ENCODE results near the gene ACYP2.

Gene ACYP2

GRCh38 chr2:54330926-54331835 lies 215.8 kb downstream of the ACYP2 start:
- peak overlapping the region; percentile 67 for H3K4me3 ChIP-seq (ENCODE audit: low read depth, low read length)
- no peak for DNase-seq
- H3K27me3 ChIP-seq (replicated peaks): no peaks in the 10 kb centered on the region
- H3K36me3 ChIP-seq (replicated peaks): no peaks in the 10 kb centered on the region
- in situ Hi-C loops (cut with HindIII; ENCODE audit: low pct_ligation_motif_present, low sequenced_read_pairs): no loop called here
- TF ChIP-seq, protein P1, sequence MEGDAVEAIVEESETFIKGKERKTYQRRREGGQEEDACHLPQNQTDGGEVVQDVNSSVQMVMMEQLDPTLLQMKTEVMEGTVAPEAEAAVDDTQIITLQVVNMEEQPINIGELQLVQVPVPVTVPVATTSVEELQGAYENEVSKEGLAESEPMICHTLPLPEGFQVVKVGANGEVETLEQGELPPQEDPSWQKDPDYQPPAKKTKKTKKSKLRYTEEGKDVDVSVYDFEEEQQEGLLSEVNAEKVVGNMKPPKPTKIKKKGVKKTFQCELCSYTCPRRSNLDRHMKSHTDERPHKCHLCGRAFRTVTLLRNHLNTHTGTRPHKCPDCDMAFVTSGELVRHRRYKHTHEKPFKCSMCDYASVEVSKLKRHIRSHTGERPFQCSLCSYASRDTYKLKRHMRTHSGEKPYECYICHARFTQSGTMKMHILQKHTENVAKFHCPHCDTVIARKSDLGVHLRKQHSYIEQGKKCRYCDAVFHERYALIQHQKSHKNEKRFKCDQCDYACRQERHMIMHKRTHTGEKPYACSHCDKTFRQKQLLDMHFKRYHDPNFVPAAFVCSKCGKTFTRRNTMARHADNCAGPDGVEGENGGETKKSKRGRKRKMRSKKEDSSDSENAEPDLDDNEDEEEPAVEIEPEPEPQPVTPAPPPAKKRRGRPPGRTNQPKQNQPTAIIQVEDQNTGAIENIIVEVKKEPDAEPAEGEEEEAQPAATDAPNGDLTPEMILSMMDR (IDR thresholded peaks at IDR 0.05; ENCODE audit: low read depth, low read length, missing control alignments): no peak
- H3K27ac ChIP-seq: peak overlapping the region; percentile 75

DNA sequence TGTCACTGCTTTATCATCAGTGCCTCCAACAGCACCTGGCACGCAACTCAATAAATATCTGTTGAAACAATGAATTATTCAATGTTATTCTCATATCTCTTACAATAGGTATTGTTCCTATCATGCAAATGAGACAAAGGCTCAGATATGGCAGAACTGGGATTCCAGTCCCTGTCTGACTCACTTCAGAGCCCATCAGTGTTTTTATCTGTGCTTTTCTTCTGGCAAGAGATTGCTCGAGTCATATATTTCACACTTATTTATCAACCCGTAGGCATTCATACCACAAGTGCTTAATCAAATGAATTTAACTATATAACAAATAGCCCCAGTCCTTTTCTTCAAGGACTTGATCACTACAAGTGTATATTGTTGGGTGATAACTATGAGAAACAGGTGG lies 217.0 kb downstream of the ACYP2 start:
- TF ChIP-seq, protein P1 (IDR thresholded peaks at IDR 0.05; ENCODE audit: low read depth, low read length, missing control alignments): no peak
- in situ Hi-C loops (cut with HindIII; ENCODE audit: low pct_ligation_motif_present, low sequenced_read_pairs): no loop called here
- Histone ChIP-seq H3K4me3 (ENCODE audit: low read depth, low read length) (no peak overlapping the region), H3K27me3 (replicated peaks) (no peaks in the 10 kb centered on the region), H3K27ac (no peak overlapping the region), H3K36me3 (replicated peaks) (no peaks in the 10 kb centered on the region)
- no peak for DNase-seq

DNA sequence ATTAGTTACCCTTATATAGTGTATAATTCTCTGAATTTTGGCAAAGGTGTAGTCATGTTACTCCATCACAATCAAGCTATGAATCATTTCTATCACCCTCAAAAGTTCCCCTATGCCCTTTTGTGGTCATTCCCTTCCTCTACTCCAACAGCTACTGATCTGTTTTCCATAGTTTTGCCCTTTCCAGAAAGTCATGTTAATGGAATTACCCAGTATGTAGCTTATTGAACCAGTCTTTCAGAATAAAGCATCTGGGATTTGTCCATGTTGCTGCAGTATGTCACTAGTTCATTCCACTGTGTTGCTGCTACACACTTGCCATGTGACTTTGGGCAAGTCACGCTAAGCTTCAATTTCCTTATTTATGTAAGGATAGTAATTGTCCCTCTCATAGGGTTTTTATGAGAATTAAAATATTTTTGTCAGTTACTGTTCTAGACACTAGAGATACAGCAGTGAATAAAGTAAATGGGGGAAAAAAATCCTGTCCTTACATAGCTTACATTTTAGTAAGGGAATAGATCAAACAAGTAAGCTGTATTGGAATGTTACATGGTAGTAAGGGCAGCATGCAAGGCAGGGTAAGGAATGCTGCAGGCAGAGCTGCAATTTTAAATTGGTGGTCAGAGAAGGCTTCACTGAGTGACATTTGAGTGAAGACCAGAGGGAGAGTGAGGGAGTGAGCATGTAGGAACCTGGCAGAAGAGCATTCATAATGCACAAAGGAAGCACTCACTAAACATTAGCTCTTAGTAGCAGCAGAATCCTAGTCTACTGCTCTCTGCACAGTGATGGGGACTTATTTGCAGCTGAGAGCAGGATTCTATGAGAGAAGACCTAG lies 220.9 kb downstream of the ACYP2 start:
- TF ChIP-seq, protein P1 (IDR thresholded peaks at IDR 0.05; ENCODE audit: low read depth, low read length, missing control alignments): no peak
- Histone ChIP-seq H3K27ac (no peak overlapping the region), H3K36me3 (replicated peaks) (no peaks in the 10 kb centered on the region), H3K27me3 (replicated peaks) (no peaks in the 10 kb centered on the region), H3K4me3 (ENCODE audit: low read depth, low read length) (no peak overlapping the region)
- DNase-seq: peak; percentile 36
- in situ Hi-C loops (cut with HindIII; ENCODE audit: low pct_ligation_motif_present, low sequenced_read_pairs): no loop called here

DNA sequence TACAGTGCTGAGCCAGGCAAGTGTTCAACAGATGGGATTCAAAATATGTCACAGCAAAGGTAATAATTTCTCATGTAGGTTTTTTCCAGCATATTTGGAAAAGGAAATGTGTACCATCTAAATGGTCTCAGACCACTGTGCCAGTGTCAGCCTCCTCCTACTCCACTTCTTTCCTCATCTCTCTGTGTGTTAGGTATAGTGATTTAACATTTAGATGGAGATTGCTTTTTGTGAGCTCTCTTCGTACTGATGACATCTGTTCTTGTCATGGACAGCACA lies 221.5 kb downstream of the ACYP2 start:
- H3K27me3 ChIP-seq (replicated peaks): no peaks in the 10 kb centered on the region
- H3K4me3 ChIP-seq (ENCODE audit: low read depth, low read length): no peak overlapping the region
- in situ Hi-C loops (cut with HindIII; ENCODE audit: low pct_ligation_motif_present, low sequenced_read_pairs): no loop called here
- TF ChIP-seq, protein P1 (IDR thresholded peaks at IDR 0.05; ENCODE audit: low read depth, low read length, missing control alignments): no peak
- no peak for DNase-seq
- H3K27ac ChIP-seq: no peak overlapping the region
- no peaks in the 10 kb centered on the region for H3K36me3 ChIP-seq (replicated peaks)

GRCh38 chr2:54341656-54342055 lies 226.2 kb downstream of the ACYP2 start:
- in situ Hi-C loops (cut with HindIII; ENCODE audit: low pct_ligation_motif_present, low sequenced_read_pairs): no loop called here
- H3K27me3 ChIP-seq (replicated peaks): no peaks in the 10 kb centered on the region
- no peaks in the 10 kb centered on the region for H3K36me3 ChIP-seq (replicated peaks)
- TF ChIP-seq, protein P1 (IDR thresholded peaks at IDR 0.05; ENCODE audit: low read depth, low read length, missing control alignments): peak; percentile 45
- DNase-seq: no peak
- H3K4me3 ChIP-seq (ENCODE audit: low read depth, low read length): no peak overlapping the region
- no peak overlapping the region for H3K27ac ChIP-seq

Measured in brain microvascular endothelial cell (primary cell).